C4-2B (cell line): ENCODE results near the gene ATP6V1B1.

Experiments used
- H3K27ac ChIP-seq: fragments of 450-650 bp; 2 replicates; pipeline ENCODE4 v1.5.1; 2017
- CTCF ChIP-seq: fragments of 450-650 bp; conservative IDR thresholded peaks from 2 replicates; pipeline ENCODE4 v1.5.1; 2017; ENCODE audit warnings: mild to moderate bottlenecking
- ZFX ChIP-seq: fragments of 450-650 bp; IDR thresholded peaks from 2 replicates; pipeline ENCODE4 v1.6.1; 2017

ATP6V1B1 gene

GRCh38 chr2:70939001-70939838, 3.5 kb downstream of the ATP6V1B1 start:
- H3K27ac ChIP-seq, result no peak overlapping the region
- no peak for TF ChIP-seq CTCF
- TF ChIP-seq ZFX, result no peak

- TF ChIP-seq CTCF (no peak), ZFX (no peak)
- H3K27ac ChIP-seq, result no peak overlapping the region
These were observed 4.3 kb downstream of the ATP6V1B1 start for GRCh38 chr2:70939839-70940580.

- H3K27ac ChIP-seq, result no peak overlapping the region
These were observed 5.5 kb downstream of the ATP6V1B1 start for GRCh38 chr2:70941186-70941585.

GRCh38 chr2:70941701-70942100, 6.0 kb downstream of the ATP6V1B1 start:
- no peak for TF ChIP-seq ZFX
- no peak for TF ChIP-seq CTCF
- no peak overlapping the region for H3K27ac ChIP-seq

More at GRCh38 chr2:70941186-70941585, 5.5 kb downstream of the ATP6V1B1 start:
- TF ChIP-seq ZFX (no peak), CTCF (no peak)

GRCh38 chr2:70942396-70943204, 6.9 kb downstream of the ATP6V1B1 start:
- H3K27ac ChIP-seq, result no peak overlapping the region
- TF ChIP-seq ZFX, result no peak
- no peak for TF ChIP-seq CTCF

- TF ChIP-seq ZFX, result no peak
- no peak for TF ChIP-seq CTCF
- H3K27ac ChIP-seq, result no peak overlapping the region
These were observed 7.6 kb downstream of the ATP6V1B1 start for GRCh38 chr2:70943205-70943871.
